SK-N-MC (cell line): ENCODE measurements around the gene IPO11.

Experiments used
- EZH2 ChIP-seq: fragments of 200-600 bp; sonication (generic); IDR thresholded peaks from one replicate; pipeline ENCODE4 v1.6.1; 2017; ENCODE audit warnings: antibody characterized with exemption
- POLR2AphosphoS5 ChIP-seq: IDR thresholded peaks from 2 replicates; pipeline ENCODE4 v1.6.1; 2012; ENCODE audit warnings: mild to moderate bottlenecking, low read depth, low read length, borderline replicate concordance

- TF ChIP-seq POLR2AphosphoS5, result no peak
- no peak for TF ChIP-seq EZH2
These were observed 214.6 kb downstream of the IPO11 start for GRCh38 chr5:62627121-62627520.
